HG02970 (cell line): ENCODE results near the gene CNOT11.
"Not testable (repeated sequence)": the region's sequence is repeated elsewhere in the genome, so short reads cannot be mapped to it uniquely, and the experiment has no call there.

Experiments used
- ATAC-seq: cut with Tn5 transposase; IDR thresholded peaks from one replicate; pipeline ENCODE4 v1.9.1; 2021; ENCODE audit warnings: mild to moderate bottlenecking, moderate library complexity, moderate number of reproducible peaks; ENCODE audit not compliant: unreplicated experiment, low FRiP score

CNOT11 gene

DNA sequence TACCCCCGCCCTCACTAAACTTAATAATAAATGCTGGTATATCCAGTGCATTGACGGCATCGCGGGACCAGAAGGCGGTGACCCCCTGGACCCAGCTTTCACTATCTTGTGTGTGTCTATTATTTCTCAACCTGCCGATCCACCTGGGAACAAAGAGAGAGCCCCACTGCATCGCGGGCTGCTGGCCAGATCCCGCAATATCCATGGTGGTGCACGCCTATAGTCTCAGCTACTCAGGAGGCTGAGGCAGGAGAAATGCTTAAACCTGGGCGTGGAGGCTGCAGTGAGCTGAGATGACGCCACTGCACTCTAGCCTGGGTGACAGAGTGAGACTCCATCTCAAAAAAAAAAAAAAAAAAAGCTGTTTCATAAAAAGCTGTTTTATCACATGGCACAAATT, 7.8 kb upstream of the CNOT11 start:
- ATAC-seq, result not testable (repeated sequence)

DNA sequence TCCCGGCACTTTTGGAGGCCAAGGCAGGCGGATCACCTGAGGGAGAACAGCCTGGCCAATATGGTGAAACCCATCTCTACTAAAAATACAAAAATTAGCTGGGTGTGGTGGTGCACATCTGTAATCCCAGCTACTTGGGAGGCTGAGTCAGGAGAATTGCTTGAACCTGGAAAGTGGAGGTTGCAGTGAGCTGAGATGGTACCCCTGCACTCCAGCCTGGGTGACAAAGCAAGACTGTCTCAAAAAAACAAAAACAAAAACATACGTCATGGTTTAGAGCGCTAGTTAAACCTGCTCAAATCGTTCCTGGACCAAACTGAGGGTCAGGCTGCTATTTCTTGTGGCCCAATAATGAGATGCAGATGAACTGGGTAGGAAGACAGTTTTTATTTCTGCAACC, 7.2 kb upstream of the CNOT11 start:
- not testable (repeated sequence) for ATAC-seq

DNA sequence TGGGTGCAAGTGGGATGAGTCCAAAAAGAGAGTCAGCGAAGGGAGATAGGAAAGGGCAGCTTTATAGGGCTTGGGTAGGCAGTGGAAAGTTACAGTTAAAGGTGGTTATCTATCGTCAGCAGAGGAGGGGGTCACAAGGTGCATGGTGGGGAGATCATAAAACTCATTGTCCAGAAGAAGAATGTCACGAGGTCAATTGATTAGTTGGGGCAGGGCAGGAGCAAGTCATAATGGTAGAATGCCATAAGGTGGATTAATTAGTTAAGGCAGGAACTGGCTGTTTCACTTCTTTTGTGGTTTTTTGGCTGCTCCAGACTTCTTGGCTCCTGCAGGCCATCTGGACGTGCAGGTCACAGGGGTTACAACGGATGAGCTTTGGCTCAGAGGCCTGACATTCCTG, 3.9 kb upstream of the CNOT11 start:
- ATAC-seq, result not testable (repeated sequence)

DNA sequence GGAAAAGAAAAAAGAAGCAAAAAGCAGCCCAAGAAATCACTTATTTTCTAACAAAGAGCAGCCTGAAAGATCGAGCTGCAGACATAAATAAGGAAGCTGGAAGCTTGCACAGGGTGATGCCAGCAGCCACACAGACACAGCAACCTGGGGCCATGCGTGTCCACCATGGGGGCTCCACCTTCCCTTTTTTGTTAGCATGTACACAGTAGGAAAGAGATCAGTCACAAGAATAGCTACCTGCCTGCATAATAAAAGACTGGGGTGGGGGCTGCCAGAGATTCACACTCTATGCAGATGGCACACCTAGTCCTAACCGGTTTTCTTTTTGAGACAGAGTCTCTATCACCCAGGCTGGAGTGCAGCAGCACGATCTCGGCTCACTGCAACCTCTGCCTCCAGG, 2.9 kb upstream of the CNOT11 start:
- no peak for ATAC-seq

DNA sequence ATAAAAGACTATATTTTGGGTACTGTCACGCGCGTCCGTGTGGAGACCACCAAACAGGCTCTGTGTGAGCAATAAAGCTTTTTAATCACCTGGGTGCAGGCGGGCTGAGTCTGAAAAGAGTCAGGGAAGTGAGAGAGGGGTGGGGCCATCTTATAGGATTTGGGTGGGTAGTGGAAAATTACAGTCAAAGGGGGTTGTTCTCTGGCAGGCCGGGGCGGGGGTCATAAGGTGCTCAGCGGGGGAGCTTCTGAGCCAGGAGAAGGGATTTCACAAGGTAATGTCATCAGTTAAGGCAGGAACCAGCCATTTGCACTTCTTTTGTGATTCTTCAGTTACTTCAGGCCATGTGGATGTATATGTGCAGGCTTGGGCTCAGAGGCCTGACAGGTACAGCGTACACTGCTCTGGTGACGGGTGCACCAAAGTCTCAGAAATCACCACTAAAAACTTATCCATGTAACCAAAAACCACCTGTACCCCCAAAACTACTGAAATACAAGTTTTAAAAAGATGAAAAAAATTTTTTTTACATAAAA, 1.4 kb upstream of the CNOT11 start:
- not testable (repeated sequence) for ATAC-seq

DNA sequence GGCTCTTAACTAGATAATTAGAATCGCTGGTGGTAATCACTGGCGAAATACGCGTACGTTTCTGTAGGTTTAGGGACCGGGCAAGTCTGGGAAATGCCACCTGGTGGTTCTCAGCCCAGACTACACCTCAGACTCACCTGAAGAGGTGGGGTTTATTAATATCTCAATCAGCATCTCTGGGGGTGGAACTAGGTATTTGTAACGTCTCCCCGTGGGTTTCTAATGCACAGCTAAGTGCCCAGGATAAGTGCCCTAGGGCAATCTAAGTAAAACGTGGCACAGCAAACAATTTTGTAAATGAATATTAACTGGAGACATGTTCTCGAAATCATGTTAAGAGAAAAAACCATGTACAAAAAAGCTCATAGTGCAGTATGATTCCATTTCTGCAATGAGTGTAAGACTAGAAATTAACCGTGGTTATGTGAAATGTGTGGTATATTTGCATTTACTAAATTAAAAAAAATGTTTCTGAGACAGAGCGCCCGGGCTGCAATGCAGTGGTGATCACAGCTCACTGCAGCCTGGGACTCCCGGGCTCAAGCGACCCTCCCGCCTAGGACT, 760 bp upstream of the CNOT11 start:
- ATAC-seq, result peak; percentile 37

DNA sequence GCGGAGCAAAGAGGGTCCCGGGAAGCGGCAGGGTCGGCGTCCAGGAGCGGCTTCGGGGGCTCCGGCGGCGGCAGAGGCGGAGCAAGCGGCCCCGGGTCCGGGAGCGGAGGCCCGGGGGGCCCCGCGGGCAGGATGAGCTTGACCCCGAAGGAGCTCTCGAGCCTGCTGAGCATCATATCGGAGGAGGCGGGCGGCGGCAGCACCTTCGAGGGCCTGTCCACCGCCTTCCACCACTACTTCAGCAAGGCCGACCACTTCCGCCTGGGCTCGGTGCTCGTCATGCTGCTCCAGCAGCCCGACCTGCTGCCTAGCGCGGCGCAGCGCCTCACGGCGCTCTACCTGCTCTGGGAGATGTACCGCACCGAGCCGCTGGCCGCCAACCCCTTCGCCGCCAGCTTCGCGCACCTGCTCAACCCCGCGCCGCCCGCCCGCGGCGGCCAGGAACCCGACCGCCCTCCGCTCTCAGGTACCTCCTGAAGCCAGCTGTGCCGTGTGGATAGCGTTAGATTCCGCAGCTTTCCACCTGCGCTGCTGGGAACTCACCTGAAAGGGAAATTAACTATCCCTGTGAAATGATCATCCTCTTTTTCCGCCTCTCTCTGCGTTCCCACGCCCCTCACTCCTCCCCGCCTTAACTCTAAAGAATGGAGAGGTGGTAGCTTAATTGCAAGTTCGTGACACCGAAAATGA, 472 bp downstream of the CNOT11 start:
- peak; percentile 46 for ATAC-seq

DNA sequence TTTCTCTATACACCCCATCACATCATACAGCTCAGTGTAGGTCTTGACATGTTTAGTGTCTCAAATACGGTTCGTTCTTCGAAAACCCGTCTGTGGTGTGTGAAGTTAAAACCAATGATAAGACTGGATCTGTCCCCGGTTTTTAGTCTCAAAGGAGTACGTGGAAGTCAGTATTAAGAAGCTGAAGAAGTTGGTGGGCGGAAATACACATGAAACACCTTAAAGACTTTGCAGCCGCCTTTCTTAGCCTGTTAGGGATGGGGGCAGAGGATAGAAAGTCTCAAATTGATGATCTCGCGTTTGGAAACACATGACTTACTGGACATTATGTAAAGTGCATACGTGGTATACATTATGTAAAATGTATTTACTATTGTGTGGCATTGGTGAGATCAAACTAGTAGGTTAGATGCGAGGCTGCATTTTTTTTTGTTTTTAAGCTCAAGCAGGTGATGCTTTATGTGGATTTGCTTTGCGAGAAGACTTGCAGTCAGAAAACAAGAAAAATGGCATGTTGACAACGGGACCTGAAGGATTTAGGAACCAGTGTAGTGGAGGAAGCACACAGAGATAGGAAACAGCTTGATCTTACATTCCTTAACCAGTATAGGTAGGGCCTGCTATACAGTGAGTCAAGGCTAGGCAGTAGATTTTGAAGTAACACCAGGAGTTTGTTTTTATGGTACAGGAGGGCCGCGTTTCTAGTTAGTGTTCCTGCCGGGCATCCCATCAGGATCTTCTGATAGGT, 1.2 kb downstream of the CNOT11 start:
- no peak for ATAC-seq

DNA sequence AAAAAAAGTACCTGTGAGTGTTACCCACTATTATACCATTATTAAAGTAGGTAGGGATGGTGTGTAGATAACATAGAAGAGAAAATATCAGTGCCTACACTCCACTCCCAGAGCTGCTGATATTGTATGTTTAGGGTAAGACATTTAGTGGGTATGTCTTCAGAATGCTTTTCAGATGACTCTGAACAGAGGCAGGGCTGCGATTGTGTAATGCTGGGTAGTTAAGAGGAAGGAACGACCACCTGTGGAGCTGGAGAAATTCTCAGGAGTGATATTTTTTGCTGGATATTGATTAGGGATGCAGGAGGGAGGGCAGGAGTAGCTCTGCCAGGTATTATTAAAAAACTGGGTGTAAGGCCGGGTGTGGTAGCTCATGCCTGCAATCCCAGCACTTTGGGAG, 2.8 kb downstream of the CNOT11 start:
- ATAC-seq, result no peak

DNA sequence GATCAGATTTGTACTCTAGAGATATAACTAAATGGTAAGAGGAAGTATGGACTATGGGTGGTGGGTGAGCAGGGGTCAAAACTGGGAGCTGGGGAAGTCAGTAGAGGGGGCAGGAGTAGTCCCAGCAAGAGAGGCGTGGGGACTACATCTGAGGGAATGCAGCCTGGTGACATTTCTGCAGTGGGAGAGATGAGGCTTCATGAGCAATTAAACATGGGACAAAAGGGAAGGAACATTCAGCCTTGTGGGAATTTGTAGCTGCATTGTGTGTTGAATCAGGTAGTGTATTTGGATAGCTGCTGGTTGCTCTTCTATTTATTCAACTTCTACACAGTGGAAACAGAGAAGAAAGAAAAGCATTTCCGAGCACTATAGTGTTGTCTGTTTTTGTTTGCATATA, 3.6 kb downstream of the CNOT11 start:
- ATAC-seq, result no peak

DNA sequence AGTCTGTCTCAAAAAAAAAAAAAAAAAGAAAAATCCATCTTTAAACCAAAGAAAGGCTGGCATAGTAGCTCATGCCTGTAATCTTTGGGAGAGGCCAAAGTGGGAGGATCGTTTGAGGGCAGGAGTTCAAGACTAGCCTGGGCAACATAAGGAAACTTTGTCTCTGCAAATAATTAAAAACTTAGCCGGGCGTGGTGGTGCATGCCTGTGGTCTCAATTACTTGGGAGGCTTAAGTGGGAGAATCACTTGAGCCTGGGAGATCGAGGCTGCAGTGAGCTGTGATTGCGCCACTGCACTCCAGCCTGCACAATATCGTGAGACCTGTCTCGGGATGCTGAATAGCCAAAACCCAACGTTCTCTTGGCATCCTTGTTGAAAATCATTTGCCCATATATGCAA, 6.1 kb downstream of the CNOT11 start:
- ATAC-seq, result no peak

DNA sequence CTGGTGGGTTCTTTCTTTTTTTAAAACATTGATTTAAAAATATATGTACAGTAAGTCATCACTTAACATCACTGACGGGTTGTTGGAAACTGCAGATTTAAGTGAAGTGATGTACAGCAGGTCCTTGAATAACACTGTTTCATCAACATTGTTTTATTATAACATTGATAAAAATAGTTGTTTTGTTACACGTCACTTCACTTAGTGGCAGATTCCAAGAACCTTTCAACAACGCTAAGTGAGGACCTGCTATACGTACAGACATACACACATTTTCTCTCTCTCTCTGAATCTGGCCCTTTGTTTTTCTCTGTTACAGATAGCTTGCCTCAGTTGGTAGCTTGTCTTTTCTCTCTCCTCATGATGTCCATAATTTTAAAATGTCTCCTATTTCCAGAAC, 9.5 kb downstream of the CNOT11 start:
- no peak for ATAC-seq

DNA sequence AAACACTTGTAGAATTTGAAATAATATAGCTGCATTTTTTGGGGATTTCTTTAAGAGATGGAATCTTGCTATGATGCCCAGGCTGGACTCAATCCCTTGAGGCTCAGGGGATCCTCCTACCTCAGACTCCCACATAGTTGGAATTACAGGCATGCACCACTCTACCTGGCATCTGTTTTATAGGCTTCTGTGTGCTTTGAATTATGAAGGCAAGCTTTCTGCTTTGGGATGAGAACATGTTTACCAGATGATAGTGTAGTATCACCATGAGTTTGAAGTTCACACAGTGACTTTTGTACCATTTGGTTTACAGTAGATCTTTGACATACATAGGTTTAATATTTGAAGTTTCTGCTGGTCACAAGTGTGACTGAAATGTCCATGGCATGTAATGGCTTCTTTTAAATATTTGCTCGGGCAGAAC, 10.7 kb downstream of the CNOT11 start:
- no peak for ATAC-seq

DNA sequence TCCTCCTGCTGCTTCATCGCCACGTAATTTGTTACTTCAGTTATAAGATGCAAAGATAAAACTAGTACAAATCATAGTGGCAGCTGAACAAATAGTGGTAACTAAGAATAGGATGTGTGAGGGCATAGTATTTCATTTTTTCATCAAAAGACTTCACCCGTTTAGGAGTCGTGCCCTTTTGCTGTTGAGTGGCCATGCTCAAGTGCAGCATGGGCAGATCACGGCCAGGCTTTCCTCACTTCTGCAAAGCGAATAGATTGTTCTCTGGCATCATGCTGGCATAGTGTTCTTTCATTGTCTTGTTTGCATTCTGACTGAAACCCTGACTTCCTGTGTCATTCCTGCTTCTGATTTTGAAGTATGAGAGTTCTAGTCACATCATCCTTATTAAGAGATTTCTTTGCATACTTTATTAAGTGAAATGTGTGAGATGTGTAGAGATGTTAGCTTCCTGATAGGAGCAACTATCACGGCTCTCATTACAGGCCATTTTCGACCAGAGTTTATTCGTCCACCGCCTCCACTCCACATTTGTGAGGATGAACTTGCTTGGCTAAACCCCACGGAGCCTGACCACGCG, 11.8 kb downstream of the CNOT11 start:
- no peak for ATAC-seq

DNA sequence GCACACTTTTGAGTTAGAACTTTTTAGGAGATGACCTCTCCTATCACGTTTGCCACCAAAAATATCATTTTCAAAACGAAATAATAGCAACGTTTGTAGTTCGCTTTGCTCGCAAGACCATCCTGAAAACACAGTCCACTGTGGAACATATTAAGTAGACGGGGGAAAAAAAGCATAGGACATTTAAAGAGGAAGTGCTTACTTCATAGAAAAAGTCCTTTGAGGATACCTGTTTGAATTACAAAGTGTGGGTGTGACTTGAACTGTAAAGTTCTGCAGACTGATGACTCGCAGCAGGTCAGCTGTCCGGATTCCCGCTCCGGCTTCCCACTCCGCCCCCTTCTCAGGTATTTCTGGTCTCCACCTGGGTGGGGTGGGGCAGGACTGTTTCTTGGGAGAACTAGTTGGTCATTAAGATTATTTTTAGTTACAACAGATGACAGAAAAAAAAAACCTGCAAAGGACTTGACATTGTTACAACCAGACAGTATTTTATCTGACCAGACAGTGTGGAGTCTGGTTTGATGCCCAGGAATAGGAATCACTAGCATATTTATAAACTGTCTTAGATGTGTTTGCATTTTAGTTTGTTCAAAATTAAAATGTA, 13.3 kb downstream of the CNOT11 start:
- no peak for ATAC-seq

DNA sequence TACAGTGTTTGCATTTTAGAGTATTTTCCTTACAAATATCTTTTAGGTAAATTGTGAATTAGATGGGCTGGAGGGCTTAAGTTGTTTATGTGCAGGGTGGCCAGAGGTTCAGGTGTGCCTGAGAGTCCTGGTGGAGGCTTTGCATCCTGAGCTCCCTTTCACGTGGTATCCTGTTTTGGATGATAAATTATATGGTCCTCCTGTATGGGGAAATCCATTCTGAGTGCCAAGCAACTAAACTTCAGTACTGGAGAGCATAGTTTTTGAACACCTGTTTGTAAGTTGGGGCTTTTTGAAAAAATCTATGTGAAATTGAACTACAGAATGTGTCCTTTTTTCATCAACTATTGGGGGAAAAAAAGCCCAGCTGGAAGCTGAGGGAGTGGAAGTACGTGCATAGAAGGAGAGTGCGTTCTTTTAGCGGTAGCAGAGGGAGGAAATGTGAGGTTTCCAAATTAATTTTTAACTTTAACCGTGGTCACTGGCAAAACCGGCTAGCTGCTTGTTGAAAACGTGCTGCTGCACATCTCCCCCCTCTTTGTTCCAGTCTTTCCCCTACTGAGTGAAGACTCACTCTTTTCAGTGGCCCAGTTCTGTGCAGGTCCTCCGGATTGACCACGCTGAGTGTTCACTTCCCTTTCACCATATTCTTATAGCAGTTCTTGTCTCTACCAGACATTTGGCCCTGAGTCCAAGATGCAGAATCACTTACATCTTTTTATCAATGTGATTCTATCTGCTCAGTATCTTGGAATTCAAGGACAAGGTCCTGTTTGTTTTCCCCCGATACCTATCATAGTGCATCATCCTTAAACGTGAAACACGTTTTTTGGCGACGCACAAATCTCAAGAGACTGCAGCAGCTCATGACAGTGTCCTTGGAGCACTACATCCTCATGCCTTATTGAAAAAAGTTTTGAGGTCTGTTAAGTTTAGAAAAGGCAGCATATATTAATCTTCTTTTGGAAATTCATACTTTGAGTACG, 15.3 kb downstream of the CNOT11 start:
- ATAC-seq, result peak; percentile 57

DNA sequence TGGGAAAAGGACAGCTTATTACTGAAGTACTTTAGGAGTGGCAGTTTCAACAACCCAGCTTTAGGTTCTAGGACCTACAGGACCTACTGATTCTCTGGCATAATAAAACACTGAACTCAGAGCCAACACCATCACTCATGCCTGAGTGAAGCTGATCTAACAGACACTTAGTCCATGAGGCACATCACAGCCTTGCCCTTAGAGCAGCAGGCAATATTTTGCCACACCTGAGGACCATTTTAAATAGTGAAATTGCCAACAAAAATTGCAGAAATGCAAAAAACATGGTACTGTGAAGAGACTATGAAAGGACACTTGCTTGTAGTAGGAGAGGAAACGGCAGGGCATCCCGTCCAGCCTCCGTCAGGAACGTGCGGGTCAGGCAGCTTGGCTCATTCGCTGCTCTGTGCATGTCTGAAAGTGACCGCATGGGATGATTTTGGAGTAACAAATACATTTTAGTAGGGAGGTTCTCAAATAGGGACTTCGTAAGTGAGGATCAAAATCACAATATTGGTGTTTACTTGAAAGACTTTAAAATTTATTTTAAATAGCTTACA, 18.1 kb downstream of the CNOT11 start:
- ATAC-seq, result no peak

DNA sequence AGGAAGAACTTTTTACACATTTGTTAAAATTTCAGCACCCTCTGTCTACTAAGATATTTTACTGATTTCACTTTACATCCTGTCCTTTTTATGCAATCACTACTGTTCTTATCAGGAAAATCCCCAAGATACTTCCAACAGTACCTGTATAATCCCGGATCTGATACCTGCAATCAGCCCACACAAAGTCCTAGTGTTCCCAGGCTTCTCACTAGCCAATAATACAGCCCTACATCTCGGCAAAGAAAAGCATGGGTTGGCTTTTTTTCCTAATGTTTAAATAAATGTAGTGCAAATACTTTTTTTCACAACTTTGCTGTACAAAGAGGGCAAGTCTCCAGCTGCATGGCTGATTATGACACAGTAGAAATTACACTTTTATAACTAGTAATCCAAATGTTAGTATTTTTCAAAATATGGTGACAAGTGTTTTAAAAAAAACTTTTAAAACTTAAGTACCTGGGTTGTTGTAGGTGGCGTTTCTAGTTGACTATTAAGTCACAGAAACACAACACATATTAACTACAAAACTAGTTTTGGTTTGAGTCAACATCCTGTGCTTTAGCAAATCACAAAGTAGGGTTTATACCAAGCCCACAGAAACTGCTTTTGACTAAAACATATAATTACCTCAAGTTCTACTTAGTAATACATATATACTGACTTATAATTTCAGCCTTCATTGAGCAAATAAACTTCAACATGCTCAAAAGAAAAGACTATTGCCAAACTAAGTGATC, 19.5 kb downstream of the CNOT11 start:
- ATAC-seq, result peak; percentile 47

DNA sequence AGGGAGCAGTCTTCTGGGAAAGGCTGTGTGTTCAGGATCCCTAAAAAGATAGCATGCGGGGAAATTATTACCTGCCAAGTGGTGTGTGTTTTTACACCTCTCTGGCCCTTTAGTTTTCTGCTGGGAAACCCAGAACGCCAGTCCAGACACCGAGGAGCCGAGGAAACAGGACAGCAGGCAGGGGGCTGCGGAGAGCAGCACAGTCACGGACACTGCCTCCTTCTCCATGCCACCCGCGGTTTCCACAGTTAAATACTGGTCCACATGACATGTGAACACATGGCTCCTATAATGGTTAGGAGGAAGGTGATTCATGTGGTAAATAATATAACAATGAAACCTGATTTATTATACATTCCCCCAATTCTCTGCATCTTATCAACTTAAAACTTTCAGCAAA, 20.4 kb downstream of the CNOT11 start:
- ATAC-seq, result no peak
